ENCODE results near the gene AVPR1B.

AVPR1B gene

DNA sequence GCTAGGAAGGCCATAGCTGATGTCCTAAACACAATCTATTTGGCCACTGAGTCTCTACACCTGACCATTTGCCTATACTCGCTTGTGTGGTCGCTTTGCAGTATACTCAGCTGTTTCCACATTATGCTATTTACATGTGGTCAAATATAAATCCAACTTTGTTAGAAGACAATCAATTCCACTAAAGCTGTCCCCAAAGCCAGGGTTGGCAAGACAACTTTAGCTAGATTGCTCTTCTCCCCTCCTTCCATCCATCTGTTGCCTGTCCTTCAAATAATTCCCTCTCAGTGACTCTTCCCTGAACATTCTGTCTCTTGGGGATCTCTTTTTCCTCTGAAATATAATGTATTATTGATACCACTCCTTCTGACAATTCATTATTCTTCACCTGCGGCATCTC is 30.1 kb downstream of the AVPR1B start:
- TF ChIP-seq, protein P1, sequence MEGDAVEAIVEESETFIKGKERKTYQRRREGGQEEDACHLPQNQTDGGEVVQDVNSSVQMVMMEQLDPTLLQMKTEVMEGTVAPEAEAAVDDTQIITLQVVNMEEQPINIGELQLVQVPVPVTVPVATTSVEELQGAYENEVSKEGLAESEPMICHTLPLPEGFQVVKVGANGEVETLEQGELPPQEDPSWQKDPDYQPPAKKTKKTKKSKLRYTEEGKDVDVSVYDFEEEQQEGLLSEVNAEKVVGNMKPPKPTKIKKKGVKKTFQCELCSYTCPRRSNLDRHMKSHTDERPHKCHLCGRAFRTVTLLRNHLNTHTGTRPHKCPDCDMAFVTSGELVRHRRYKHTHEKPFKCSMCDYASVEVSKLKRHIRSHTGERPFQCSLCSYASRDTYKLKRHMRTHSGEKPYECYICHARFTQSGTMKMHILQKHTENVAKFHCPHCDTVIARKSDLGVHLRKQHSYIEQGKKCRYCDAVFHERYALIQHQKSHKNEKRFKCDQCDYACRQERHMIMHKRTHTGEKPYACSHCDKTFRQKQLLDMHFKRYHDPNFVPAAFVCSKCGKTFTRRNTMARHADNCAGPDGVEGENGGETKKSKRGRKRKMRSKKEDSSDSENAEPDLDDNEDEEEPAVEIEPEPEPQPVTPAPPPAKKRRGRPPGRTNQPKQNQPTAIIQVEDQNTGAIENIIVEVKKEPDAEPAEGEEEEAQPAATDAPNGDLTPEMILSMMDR (IDR thresholded peaks at IDR 0.05; ENCODE audit: insufficient read depth, low read depth, low read length, missing control alignments): no peak
- no peak overlapping the region for H3K4me3 ChIP-seq (ENCODE audit: low read depth, low read length)
- DNase-seq (ENCODE audit: low read depth): no peak

- DNase-seq (ENCODE audit: low read depth): no peak
- TF ChIP-seq, protein P1 (IDR thresholded peaks at IDR 0.05; ENCODE audit: insufficient read depth, low read depth, low read length, missing control alignments): no peak
- H3K4me3 ChIP-seq (ENCODE audit: low read depth, low read length): no peak overlapping the region
Observed at GRCh38 chr1:206083750-206084149, 33.4 kb downstream of the AVPR1B start.

GRCh38 chr1:206082831-206083695 is 34.1 kb downstream of the AVPR1B start:
- no peak overlapping the region for H3K4me3 ChIP-seq (ENCODE audit: low read depth, low read length)
- TF ChIP-seq, protein P1 (IDR thresholded peaks at IDR 0.05; ENCODE audit: insufficient read depth, low read depth, low read length, missing control alignments): no peak
- no peak for DNase-seq (ENCODE audit: low read depth)

- no peak for DNase-seq (ENCODE audit: low read depth)
- TF ChIP-seq, protein P1 (IDR thresholded peaks at IDR 0.05; ENCODE audit: insufficient read depth, low read depth, low read length, missing control alignments): no peak
Observed at GRCh38 chr1:206081856-206082255, 35.3 kb downstream of the AVPR1B start.

DNA sequence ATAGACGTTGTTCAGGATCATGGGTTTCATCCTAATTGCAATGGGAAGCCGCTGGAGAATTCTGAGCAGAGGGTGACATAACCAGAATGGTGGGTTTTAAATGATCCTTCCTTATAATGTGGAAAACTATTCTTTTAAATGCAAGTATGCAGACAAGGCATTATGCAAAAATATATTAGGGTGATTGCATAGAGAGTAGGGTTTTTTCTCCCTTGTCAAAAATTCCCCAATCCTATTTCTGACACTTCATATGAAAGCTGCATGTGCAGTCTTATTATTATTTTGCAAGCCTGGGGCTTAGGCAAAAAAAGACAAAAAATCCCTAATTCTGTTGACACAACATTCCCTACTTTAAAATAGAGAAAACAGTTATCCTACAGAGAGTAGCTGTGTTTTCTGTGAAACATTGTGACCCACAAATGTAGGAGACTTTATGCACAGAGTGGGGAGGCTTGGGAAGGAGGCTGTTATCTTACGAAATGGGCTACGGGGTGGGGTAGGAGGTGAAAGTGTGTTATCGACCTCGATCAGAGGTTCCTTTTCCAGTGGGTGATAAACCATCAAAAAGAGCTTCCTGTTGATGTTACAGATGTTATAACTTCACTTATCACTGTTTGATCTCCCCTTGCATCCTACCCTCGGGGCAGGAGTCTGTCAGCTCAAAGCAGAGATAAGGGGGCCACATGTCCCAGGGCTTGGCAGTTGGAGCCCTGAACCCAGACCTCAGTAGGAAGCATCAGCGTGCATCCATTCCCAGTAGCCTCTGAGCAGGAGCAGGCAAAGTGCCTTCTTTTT is 37.0 kb downstream of the AVPR1B start:
- no peak overlapping the region for H3K4me3 ChIP-seq (ENCODE audit: low read depth, low read length)
- no peak for DNase-seq (ENCODE audit: low read depth)
- TF ChIP-seq, protein P1 (IDR thresholded peaks at IDR 0.05; ENCODE audit: insufficient read depth, low read depth, low read length, missing control alignments): no peak

More at GRCh38 chr1:206081856-206082255, 35.3 kb downstream of the AVPR1B start:
- H3K4me3 ChIP-seq (ENCODE audit: low read depth, low read length): no peak overlapping the region

DNA sequence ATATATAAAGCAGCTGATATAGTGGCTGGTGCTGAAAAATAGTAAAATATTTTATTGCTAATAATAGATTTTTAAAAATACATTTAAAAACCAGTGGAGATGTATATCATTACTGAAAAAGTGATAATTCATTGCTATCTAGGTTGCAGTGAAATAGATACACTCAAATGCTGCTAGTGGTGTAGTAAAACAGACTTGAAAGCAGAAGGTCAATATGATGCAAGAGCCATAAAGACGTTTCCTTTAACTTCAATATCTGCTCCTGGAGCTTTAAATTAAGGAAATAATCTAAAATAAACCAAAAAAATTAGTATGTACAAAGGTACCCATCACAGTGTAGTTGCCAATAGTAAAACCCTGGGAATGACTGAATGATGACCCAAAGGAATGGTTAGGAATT is 38.1 kb downstream of the AVPR1B start:
- no peak for DNase-seq (ENCODE audit: low read depth)
- TF ChIP-seq, protein P1 (IDR thresholded peaks at IDR 0.05; ENCODE audit: insufficient read depth, low read depth, low read length, missing control alignments): no peak
- H3K4me3 ChIP-seq (ENCODE audit: low read depth, low read length): no peak overlapping the region

Measured in GM12865 (cell line).